Stomach (tissue), 9 donors: ENCODE data around the gene ZNF787. TPM values are rescaled to one million over a fixed set of nuclear protein-coding genes. Genes with fewer than 3 reads are reported as not detected.
"Not testable (repeated sequence)": the region's sequence is repeated elsewhere in the genome, so short reads cannot be mapped to it uniquely, and the experiment has no call there.

Source experiments
- DNase-seq, 2 donors: peaks; one replicate each; pipeline versions ENCODE4 v3.0.0 to v3.0.0-alpha.2; 2013 to 2019
- H3K27ac ChIP-seq, 5 donors: fragments of 200-600 bp in 4 of 5; sonication (generic) in 4 of 5; one replicate each; pipeline ENCODE4 v1.5.1; 2013 to 2019; ENCODE audit warnings: mild to moderate bottlenecking in 1 of 5, moderate library complexity in 1 of 5
- H3K27me3 ChIP-seq, 3 donors: fragments of 200-600 bp; sonication (generic); one replicate each; pipeline ENCODE4 v1.5.1; 2017 to 2019; ENCODE audit warnings: mixed run types in 1 of 3
- H3K36me3 ChIP-seq, 4 donors: fragments of 200-600 bp; sonication (generic); 1 replicate in 3 of 4; 2 replicates in 1 of 4; pipeline ENCODE4 v1.5.1; 2016 to 2019
- H3K4me1 ChIP-seq, 4 donors: fragments of 200-600 bp; sonication (generic); one replicate each; pipeline ENCODE4 v1.5.1; 2016 to 2019
- H3K4me3 ChIP-seq, 4 donors: fragments of 200-600 bp; sonication (generic) in 3 of 4; one replicate each; pipeline ENCODE4 v1.5.1; 2016 to 2019; ENCODE audit warnings: mild to moderate bottlenecking in 1 of 4
- H3K9me3 ChIP-seq, 4 donors: fragments of 200-600 bp; sonication (generic); one replicate each; pipeline ENCODE4 v1.5.1; 2016 to 2019
- EP300 ChIP-seq: sonication (generic); formaldehyde crosslinking; IDR thresholded peaks from one replicate; pipeline ENCODE4 v1.6.1; 2017; ENCODE audit warnings: antibody characterized with exemption
- POLR2A ChIP-seq, 4 donors: fragments of 450-650 bp; IDR thresholded peaks; one replicate each; pipeline ENCODE4 v1.6.1; 2016; ENCODE audit warnings: antibody characterized with exemption in 4 of 4, control low read depth in 2 of 4, mild to moderate bottlenecking in 1 of 4, moderate library complexity in 1 of 4
- POLR2AphosphoS5 ChIP-seq, 3 donors: sonication (generic); formaldehyde crosslinking; IDR thresholded peaks; one replicate each; pipeline ENCODE4 v1.6.1; 2016; ENCODE audit warnings: antibody characterized with exemption in 3 of 3
- WGBS, 5 donors: extraction: QIAGEN DNeasy Blood & Tissue Kit in 3 of 5; methylation state at CpG; one replicate each; pipeline versions ENCODE4 v1.1.5 to v1.1.7; 2013 to 2018; 5-methylcytosine and 5-hydroxymethylcytosine counted together
- intact Hi-C: fragments of 100-400 bp; cut with DNase I; formaldehyde crosslinking; loops from one replicate; pipeline ENCODE4 v1.15.1; 2023; ENCODE audit warnings: low total_unique reads
- polyA plus RNA-seq, 3 donors: library from polyadenylated mRNA; stranded (reverse); fragments of 200-250 nt; gene quantifications; one replicate each; pipeline ENCODE4 v1.2.3, GENCODE V29; 2013
- total RNA-seq, 5 donors: library from RNA; depleted of rRNA; stranded (reverse); fragments of >200 nt; gene quantifications; one replicate each; pipeline versions ENCODE4 v1.1.0 to v1.2.3, GENCODE V29; 2014 to 2016
- TF ChIP-seq, protein P1 (sequence below), 7 experiments: fragments of 450-650 bp in 4 of 7; fragments of 200-600 bp in 3 of 7; sonication (generic) in 3 of 7; IDR thresholded peaks; one replicate each; pipeline ENCODE4 v1.5.1; 2016 to 2019; ENCODE audit warnings: antibody characterized with exemption in 7 of 7, control low read depth in 2 of 7, mild to moderate bottlenecking in 1 of 7
- donor health status: healthy with polysubstance abuse.
- donor health status: Bipolar disorder and iron deficiency.
- donor health status: healthy.

ZNF787 gene
- total and polyA plus RNA-seq, 8 donors, result 2.7 to 77.3 (median 27.2) TPM

- Histone ChIP-seq H3K36me3 (peaks cover 21 to 74% (median 64%) of the 10 kb centered on the region in 4 donors), H3K9me3 (no peaks in the 10 kb centered on the region), H3K27me3 (no peaks in the 10 kb centered on the region), H3K27ac (no peak overlapping the region), H3K4me1 (peaks cover 16 to 49% (median 37%) of the 10 kb centered on the region in 4 donors), H3K4me3 (no peak overlapping the region)
- intact Hi-C loops, result no loop called here
- WGBS, 5 donors, result 86 to 91% (median 88%) methylated on average over 12 to 25 of the region's 25 CpGs
- no peak for DNase-seq
- TF ChIP-seq EP300 (no peak), POLR2A (IDR thresholded peaks at IDR 0.05) (no peak), POLR2AphosphoS5 (IDR thresholded peaks at IDR 0.05) (no peak)
Measured at GRCh38 chr19:56101095-56101494, 20.0 kb downstream of the ZNF787 start.

GRCh38 chr19:56099638-56100539 lies 21.2 kb downstream of the ZNF787 start:
- H3K4me3 ChIP-seq, result no peak overlapping the region
- H3K4me1 ChIP-seq, result peaks cover 4 to 37% (median 25%) of the 10 kb centered on the region in 4 donors
- H3K27me3 ChIP-seq, result no peaks in the 10 kb centered on the region
- H3K9me3 ChIP-seq, result no peaks in the 10 kb centered on the region
- H3K36me3 ChIP-seq, result peaks cover 29 to 85% (median 76%) of the 10 kb centered on the region in 4 donors
- no peak overlapping the region for H3K27ac ChIP-seq
- TF ChIP-seq, protein P1, sequence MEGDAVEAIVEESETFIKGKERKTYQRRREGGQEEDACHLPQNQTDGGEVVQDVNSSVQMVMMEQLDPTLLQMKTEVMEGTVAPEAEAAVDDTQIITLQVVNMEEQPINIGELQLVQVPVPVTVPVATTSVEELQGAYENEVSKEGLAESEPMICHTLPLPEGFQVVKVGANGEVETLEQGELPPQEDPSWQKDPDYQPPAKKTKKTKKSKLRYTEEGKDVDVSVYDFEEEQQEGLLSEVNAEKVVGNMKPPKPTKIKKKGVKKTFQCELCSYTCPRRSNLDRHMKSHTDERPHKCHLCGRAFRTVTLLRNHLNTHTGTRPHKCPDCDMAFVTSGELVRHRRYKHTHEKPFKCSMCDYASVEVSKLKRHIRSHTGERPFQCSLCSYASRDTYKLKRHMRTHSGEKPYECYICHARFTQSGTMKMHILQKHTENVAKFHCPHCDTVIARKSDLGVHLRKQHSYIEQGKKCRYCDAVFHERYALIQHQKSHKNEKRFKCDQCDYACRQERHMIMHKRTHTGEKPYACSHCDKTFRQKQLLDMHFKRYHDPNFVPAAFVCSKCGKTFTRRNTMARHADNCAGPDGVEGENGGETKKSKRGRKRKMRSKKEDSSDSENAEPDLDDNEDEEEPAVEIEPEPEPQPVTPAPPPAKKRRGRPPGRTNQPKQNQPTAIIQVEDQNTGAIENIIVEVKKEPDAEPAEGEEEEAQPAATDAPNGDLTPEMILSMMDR (IDR thresholded peaks at IDR 0.05), result no peak
- TF ChIP-seq POLR2AphosphoS5 (IDR thresholded peaks at IDR 0.05), result no peak
- no peak for TF ChIP-seq POLR2A (IDR thresholded peaks at IDR 0.05)
- no peak for TF ChIP-seq EP300
- no peak for DNase-seq
- intact Hi-C loops, result loop anchor here (5.0 kb wide), 1 partner anchor 62 kb away; no protein-coding TSS in a partner anchor
- WGBS, 5 donors, result 91 to 95% (median 94%) methylated on average over 28 to 31 of the region's 31 CpGs

DNA sequence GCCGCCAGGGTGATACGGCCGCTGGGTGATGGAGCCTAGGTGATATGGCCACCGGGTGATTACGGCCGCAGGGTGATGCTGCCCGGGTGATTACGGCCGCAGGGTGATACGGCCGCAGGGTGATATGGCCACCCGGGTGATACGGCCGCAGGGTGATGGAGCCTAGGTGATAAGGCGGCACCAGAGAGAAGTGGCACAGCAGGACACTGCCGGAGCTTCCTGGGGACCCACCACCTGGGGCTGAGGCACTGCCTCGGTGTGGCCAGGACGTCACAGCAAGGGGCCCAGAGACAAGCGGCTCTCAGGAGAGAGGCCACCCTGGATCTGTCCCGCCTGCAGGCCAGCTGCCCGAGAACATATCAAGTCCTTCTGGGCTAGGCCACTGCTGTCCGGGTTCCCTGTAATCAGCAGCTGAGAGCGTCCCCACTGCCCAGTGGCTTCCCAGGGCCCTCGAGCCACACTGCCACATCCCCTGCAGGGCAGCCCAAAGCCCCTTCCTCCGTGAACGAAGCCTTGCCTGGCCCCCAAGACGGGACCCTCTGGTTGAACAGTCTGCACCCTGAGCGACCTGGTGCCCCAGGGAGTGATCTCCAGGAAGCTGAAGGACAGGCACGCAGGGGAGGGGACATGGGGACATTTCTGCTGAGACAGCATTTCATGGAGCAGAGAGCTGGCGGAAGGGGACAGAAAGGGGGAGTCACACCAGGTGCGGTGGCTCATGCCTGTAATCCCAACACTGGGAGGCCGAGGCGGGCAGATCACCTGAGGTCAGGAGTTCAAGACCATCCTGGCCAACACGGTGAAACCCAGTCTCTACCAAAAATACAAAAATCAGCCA lies 22.1 kb downstream of the ZNF787 start:
- H3K4me3 ChIP-seq, result no peak overlapping the region
- TF ChIP-seq POLR2AphosphoS5 (IDR thresholded peaks at IDR 0.05) (no peak), EP300 (no peak)
- DNase-seq, result no peak
- H3K4me1 ChIP-seq, result peaks cover 0 to 31% (median 19%) of the 10 kb centered on the region in 4 donors
- H3K27ac ChIP-seq, result no peak overlapping the region
- no peaks in the 10 kb centered on the region for H3K27me3 ChIP-seq
- H3K9me3 ChIP-seq, result no peaks in the 10 kb centered on the region
- peaks cover 30 to 91% (median 84%) of the 10 kb centered on the region in 4 donors for H3K36me3 ChIP-seq
- intact Hi-C loops, result loop anchor here (5.0 kb wide), 1 partner anchor 63 kb away; no protein-coding TSS in a partner anchor
- WGBS, 5 donors, result 89 to 97% (median 95%) methylated on average over 26 to 33 of the region's 34 CpGs

DNA sequence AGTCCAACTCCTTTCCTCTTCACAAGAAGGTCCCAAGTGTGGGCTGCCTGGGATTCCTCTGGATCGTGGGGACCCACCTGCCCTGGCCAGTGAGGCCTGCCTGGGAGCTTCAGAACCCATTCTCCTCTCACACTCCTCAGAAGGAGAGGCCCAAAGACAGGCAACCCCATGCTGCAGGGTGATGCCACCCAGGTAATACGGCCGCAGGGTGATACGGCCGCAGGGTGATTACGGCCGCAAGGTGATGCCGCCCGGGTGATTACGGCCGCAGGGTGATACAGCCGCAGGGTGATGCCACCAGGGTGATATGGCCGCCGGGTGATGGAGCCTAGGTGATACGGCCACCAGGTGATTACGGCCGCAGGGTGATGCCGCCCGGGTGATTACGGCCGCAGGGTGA lies 22.9 kb downstream of the ZNF787 start:
- DNase-seq, H3K4me3 ChIP-seq, H3K9me3 ChIP-seq, H3K27me3 ChIP-seq, H3K27ac ChIP-seq: not testable (repeated sequence)
- Histone ChIP-seq H3K36me3 (peaks cover 30 to 93% (median 88%) of the 10 kb centered on the region in 4 donors), H3K4me1 (peaks cover 0 to 27% (median 17%) of the 10 kb centered on the region in 4 donors)
- intact Hi-C loops, result loop anchor here (5.0 kb wide), 1 partner anchor 64 kb away; no protein-coding TSS in a partner anchor
- WGBS, 5 donors, result 93 to 97% (median 96%) methylated on average over 12 to 21 of the region's 21 CpGs

DNA sequence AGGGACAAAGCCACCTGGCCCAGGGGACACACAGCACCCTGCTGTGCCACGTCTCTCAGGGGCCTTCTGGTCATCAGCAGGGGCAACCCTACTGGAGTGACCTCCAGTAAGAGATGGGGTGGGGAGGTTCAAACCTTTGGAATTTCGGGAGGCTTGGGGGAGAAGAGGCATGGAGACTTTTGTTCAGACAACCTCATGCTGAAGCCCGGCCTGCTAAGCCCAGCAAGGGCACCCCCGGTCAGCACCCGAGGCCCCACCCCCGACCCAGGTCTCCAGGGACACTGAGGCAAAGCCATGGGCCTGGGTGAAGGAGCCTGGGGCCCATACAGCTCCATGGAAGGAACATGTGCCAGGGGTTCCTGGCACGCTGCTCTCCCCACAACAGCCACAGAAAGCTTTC lies 23.3 kb downstream of the ZNF787 start:
- DNase-seq, result no peak
- peaks cover 0 to 24% (median 15%) of the 10 kb centered on the region in 4 donors for H3K4me1 ChIP-seq
- H3K4me3 ChIP-seq, result no peak overlapping the region
- H3K36me3 ChIP-seq, result peaks cover 28 to 93% (median 88%) of the 10 kb centered on the region in 4 donors
- intact Hi-C loops, result loop anchor here (5.0 kb wide), 1 partner anchor 65 kb away; no protein-coding TSS in a partner anchor
- TF ChIP-seq POLR2A (IDR thresholded peaks at IDR 0.05) (no peak), EP300 (no peak), POLR2AphosphoS5 (IDR thresholded peaks at IDR 0.05) (no peak)
- TF ChIP-seq, protein P1 (IDR thresholded peaks at IDR 0.05), result no peak
- WGBS, 5 donors, result 86 to 92% (median 89%) methylated on average over 2 to 7 of the region's 7 CpGs
- no peak overlapping the region for H3K27ac ChIP-seq
- H3K9me3 ChIP-seq, result no peaks in the 10 kb centered on the region
- no peaks in the 10 kb centered on the region for H3K27me3 ChIP-seq
